Transverse colon (tissue), 4 donors: Measurements from ENCODE around the gene BACH1. TPM values are rescaled to one million over a fixed set of nuclear protein-coding genes. Genes with fewer than 3 reads are reported as not detected.

Experiments
- DNase-seq: peaks from one replicate; pipeline ENCODE4 v3.0.0-alpha.2; 2019
- H3K27ac ChIP-seq, 4 donors: fragments of 200-600 bp; sonication (generic); 2 replicates each; pipeline ENCODE4 v1.5.1; 2016 to 2018; ENCODE audit warnings: inconsistent platforms in 4 of 4
- H3K27me3 ChIP-seq: fragments of 200-600 bp; sonication (generic); 2 replicates; pipeline ENCODE4 v1.5.1; 2017; ENCODE audit warnings: inconsistent platforms
- H3K36me3 ChIP-seq, 4 donors: fragments of 200-600 bp; sonication (generic); 2 replicates each; pipeline ENCODE4 v1.5.1; 2017 to 2019; ENCODE audit warnings: inconsistent platforms in 4 of 4
- H3K4me1 ChIP-seq, 4 donors: fragments of 200-600 bp; sonication (generic); 2 replicates each; pipeline ENCODE4 v1.5.1; 2017 to 2020; ENCODE audit warnings: inconsistent platforms in 4 of 4
- H3K4me3 ChIP-seq, 4 donors: fragments of 200-600 bp; sonication (generic); 1 replicate in 1 of 4; 2 replicates in 3 of 4; pipeline versions ENCODE4 v1.5.1 to v1.6.1; 2017 to 2019; ENCODE audit warnings: inconsistent platforms in 4 of 4
- H3K9me3 ChIP-seq, 2 donors: fragments of 200-600 bp; sonication (generic); 2 replicates each; pipeline ENCODE4 v1.5.1; 2017 to 2019; ENCODE audit warnings: inconsistent platforms in 2 of 2
- EP300 ChIP-seq: sonication (generic); formaldehyde crosslinking; IDR thresholded peaks from one replicate; pipeline ENCODE4 v1.6.1; 2017; ENCODE audit warnings: antibody characterized with exemption, low read depth
- POLR2A ChIP-seq: fragments of 450-650 bp; IDR thresholded peaks from one replicate; pipeline ENCODE4 v1.6.1; 2016; ENCODE audit warnings: antibody characterized with exemption, mild to moderate bottlenecking, moderate library complexity
- POLR2AphosphoS5 ChIP-seq, 3 donors: sonication (generic); formaldehyde crosslinking; IDR thresholded peaks; one replicate each; pipeline ENCODE4 v1.6.1; 2016; ENCODE audit warnings: antibody characterized with exemption in 3 of 3
- WGBS, 2 donors: methylation state at CpG; one replicate each; pipeline ENCODE4 v1.1.5; 2018; ENCODE audit warnings: low coverage in 1 of 2; 5-methylcytosine and 5-hydroxymethylcytosine counted together
- in situ Hi-C, 4 donors: fragments of 200-750 bp; cut with MboI; loops; one replicate each; pipeline versions ENCODE4 v1.15.0 to v1.15.1; 2017; ENCODE audit warnings: low sequenced_read_pairs in 3 of 4, low pct_ligation_motif_present in 1 of 4, low pct_unique_long_range_greater_than_20kb in 1 of 4
- intact Hi-C: fragments of 100-400 bp; cut with DNase I; formaldehyde crosslinking; loops from one replicate; pipeline ENCODE4 v1.15.1; 2023; ENCODE audit warnings: low total_unique reads
- total RNA-seq, 4 donors: library from RNA; depleted of rRNA; stranded (reverse); fragments of >200 nt; gene quantifications; one replicate each; pipeline ENCODE4 v1.1.0, GENCODE V29; 2016
- TF ChIP-seq, protein P1 (sequence below), 5 experiments: fragments of 200-600 bp in 3 of 5; fragments of 450-650 bp in 2 of 5; sonication (generic) in 3 of 5; IDR thresholded peaks; 1 replicate in 2 of 5; 2 replicates in 3 of 5; pipeline ENCODE4 v1.5.1; 2016 to 2017; ENCODE audit warnings: antibody characterized with exemption in 5 of 5, inconsistent platforms in 3 of 5, mild to moderate bottlenecking in 2 of 5, moderate library complexity in 1 of 5

Gene BACH1
- total RNA-seq, 4 donors from 2014 or later, result 31.8 to 92.1 (median 42.0) TPM

DNA sequence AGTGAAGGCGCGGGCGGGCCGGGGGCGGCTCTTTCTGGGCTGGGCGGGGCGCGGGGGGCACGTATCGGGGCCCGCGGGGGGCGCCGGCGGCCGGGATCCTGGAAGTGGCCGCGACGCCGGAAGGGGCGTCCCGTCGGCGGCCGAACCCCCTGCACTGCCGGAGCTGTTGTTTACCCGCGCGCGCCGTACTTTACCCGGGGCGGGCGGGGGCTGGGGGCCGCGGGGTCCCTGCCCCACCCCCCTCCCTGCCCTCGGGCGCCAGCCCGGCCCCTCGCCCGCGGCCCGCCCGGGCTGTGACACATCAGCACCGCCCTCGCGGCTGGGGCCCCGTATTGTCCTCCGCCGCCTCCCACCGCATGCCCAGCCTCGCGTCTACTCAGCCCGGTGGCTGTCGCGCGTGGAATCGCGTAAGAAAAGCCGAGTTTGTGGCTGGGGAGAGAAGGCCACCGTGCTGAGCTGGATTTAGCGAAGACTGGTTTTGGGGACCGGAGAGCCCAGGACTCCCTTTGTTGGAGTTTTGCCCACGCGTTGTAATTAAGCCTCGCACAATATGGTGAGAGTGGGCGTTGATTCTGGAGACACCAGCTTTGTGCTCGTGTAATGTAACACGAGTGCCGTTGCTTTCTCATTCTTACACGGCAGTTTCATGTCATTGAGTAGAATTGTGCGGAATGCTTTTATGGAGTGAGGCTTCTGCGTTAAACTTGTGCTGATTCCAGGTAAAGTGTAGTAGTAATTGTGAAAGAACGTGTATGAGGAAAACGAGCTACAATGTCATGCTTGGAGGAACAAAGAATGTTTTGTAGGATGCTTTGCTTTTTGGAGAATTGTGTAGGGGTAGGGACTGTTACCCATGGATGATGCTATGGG, 559 bp downstream of the BACH1 start:
- DNase-seq, result peak; percentile 68
- Histone ChIP-seq H3K27ac (peak overlapping the region; percentile 96 to 97 (median 96)), H3K9me3 (no peaks in the 10 kb centered on the region), H3K36me3 (no peaks in the 10 kb centered on the region), H3K4me3 (peak overlapping the region; percentile 41 to 95 (median 76)), H3K4me1 (peaks cover 11 to 61% (median 52%) of the 10 kb centered on the region in 4 donors), H3K27me3 (no peaks in the 10 kb centered on the region)
- in situ Hi-C loops, result no loop called here
- no peak for TF ChIP-seq EP300
- peak in 1 of 3 donors; percentile 44 for TF ChIP-seq POLR2AphosphoS5 (IDR thresholded peaks at IDR 0.05)
- intact Hi-C loops, result loop anchor here (10.0 kb wide), 1 partner anchor 134 kb away; no protein-coding TSS in a partner anchor
- 0 to 1% methylated on average over 3 to 27 of the region's 75 CpGs for WGBS, 2 donors

DNA sequence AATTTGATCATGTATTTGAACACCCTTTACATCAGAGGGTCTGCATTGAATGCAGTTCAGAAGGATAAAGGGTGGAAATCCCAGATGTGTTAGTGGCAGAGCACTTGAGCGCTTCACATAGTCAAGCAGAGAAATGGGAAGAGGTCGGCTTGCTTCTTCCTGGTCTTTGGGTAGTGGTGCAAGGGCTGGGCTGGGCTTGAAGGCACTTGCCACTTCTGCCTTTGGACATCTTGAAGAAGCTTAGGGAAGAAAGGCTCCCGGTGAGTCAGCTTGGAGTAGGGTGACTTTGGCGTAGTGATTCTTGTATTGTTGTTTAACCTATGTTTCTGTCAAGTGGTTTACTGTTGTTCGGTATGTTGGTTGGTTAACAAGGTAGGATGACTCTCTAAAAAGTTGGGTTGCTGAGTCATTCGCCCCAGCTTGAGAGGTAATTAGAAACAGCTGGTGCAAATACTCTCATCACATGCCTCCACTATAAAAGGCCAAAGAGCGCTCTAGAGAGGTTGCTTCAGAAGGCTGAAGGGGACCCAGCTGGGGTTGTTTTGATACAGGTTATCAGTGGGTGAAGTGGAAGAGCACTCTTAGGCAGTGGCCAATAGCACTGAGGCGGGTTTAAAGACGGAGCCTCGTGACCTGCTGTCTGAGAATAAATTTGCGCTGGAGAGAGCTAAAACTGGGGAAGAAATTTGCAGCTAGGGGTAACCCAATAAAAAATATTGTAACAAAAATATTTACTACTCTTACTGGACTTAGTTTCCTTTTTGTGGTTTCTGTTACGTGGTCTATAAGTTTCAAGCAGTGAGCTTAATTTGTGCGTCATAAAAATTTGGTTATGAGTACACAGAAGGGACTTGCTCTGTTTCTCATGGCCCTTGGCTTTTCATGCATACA, 1.4 kb downstream of the BACH1 start:
- no peaks in the 10 kb centered on the region for H3K36me3 ChIP-seq
- peak overlapping the region; percentile 41 to 95 (median 76) for H3K4me3 ChIP-seq
- no peaks in the 10 kb centered on the region for H3K27me3 ChIP-seq
- peak; percentile 57 for DNase-seq
- H3K27ac ChIP-seq, result peak overlapping the region; percentile 96 to 97 (median 96)
- intact Hi-C loops (loop anchor here (5.0 to 10.0 kb wide), 2 partner anchors 72 to 135 kb away; no protein-coding TSS in a partner anchor), in situ Hi-C loops (no loop called here)
- TF ChIP-seq POLR2A (peak; percentile 23), EP300 (no peak), POLR2AphosphoS5 (IDR thresholded peaks at IDR 0.05) (peak in 2 of 3 donors; percentile 15 to 42)
- TF ChIP-seq, protein P1, sequence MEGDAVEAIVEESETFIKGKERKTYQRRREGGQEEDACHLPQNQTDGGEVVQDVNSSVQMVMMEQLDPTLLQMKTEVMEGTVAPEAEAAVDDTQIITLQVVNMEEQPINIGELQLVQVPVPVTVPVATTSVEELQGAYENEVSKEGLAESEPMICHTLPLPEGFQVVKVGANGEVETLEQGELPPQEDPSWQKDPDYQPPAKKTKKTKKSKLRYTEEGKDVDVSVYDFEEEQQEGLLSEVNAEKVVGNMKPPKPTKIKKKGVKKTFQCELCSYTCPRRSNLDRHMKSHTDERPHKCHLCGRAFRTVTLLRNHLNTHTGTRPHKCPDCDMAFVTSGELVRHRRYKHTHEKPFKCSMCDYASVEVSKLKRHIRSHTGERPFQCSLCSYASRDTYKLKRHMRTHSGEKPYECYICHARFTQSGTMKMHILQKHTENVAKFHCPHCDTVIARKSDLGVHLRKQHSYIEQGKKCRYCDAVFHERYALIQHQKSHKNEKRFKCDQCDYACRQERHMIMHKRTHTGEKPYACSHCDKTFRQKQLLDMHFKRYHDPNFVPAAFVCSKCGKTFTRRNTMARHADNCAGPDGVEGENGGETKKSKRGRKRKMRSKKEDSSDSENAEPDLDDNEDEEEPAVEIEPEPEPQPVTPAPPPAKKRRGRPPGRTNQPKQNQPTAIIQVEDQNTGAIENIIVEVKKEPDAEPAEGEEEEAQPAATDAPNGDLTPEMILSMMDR (IDR thresholded peaks at IDR 0.05), result no peak
- peaks cover 11 to 62% (median 51%) of the 10 kb centered on the region in 4 donors for H3K4me1 ChIP-seq
- no peaks in the 10 kb centered on the region for H3K9me3 ChIP-seq
- WGBS, 2 donors, result 10 to 18% methylated on average over 13 of the region's 13 CpGs

DNA sequence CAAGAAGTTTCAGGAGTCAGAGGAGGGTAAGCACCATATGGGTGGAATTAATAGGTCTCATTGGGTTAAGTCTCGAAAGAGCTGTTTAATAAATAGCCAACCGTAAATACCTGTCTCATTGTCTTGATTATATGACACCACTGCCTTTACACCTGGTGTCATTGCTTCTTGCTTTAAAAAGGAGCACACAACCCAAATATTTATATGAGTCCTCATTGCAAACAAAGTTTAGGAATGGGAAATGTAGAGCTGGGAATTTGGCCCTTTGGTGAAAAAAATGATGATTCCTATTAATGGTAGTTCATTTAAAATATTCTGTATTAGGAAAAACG, 2.1 kb downstream of the BACH1 start:
- 24 to 39% methylated on average over 3 of the region's 3 CpGs for WGBS, 2 donors
- H3K36me3 ChIP-seq, result no peaks in the 10 kb centered on the region
- peak overlapping the region; percentile 96 to 97 (median 96) for H3K27ac ChIP-seq
- TF ChIP-seq POLR2AphosphoS5 (IDR thresholded peaks at IDR 0.05) (no peak), EP300 (no peak), POLR2A (no peak)
- TF ChIP-seq, protein P1 (IDR thresholded peaks at IDR 0.05), result no peak
- in situ Hi-C loops, result no loop called here
- H3K4me1 ChIP-seq, result peaks cover 11 to 65% (median 53%) of the 10 kb centered on the region in 4 donors
- no peak for DNase-seq
- H3K27me3 ChIP-seq, result no peaks in the 10 kb centered on the region
- peak overlapping the region in 2 of 4 donors; percentile 63 to 95 for H3K4me3 ChIP-seq
- intact Hi-C loops, result loop anchor here (5.0 kb wide), 1 partner anchor 72 kb away; no protein-coding TSS in a partner anchor
- no peaks in the 10 kb centered on the region for H3K9me3 ChIP-seq

DNA sequence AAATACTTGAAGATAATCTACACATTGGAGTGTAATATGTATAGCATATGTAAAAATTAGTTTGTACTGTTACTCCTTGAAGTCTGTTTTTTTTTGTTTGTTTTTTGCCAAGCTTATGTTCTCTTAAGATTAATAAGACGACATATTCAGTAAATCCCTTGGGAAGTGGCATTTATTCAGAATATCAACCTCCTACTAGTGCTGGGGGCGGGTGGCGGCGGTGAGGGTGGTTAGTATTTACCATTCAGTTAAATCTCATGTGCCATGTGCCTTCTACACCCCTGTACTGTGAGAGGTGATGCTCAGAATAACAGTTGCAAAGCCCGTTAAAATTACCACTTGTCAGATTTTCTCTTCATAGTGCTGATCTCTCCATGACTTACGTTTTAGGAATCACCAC, 3.0 kb downstream of the BACH1 start:
- intact Hi-C loops, result loop anchor here (5.0 kb wide), 1 partner anchor 71 kb away; no protein-coding TSS in a partner anchor
- WGBS, 2 donors, result 42 to 56% methylated on average over 5 to 6 of the region's 6 CpGs
- Histone ChIP-seq H3K4me3 (peak overlapping the region in 1 of 4 donors; percentile 63), H3K27me3 (no peaks in the 10 kb centered on the region), H3K36me3 (no peaks in the 10 kb centered on the region), H3K4me1 (peaks cover 11 to 70% (median 57%) of the 10 kb centered on the region in 4 donors), H3K27ac (peak overlapping the region in 3 of 4 donors; percentile 96), H3K9me3 (no peaks in the 10 kb centered on the region)
- in situ Hi-C loops, result no loop called here
- DNase-seq, result no peak
- TF ChIP-seq, protein P1 (IDR thresholded peaks at IDR 0.05), result no peak
- TF ChIP-seq POLR2AphosphoS5 (IDR thresholded peaks at IDR 0.05) (no peak), POLR2A (no peak), EP300 (no peak)
